Neural progenitor cell (in vitro differentiated cells): ENCODE results near the gene KLHL17.

Experiments
- EZH2 ChIP-seq: fragments of 200-600 bp; sonication (generic); IDR thresholded peaks from 2 replicates; pipeline ENCODE4 v1.6.1; 2017; ENCODE audit warnings: antibody characterized with exemption, mild to moderate bottlenecking, moderate library complexity
- TF ChIP-seq, protein P1 (sequence below): fragments of 200-600 bp; sonication (generic); IDR thresholded peaks from 2 replicates; pipeline ENCODE4 v1.5.1; 2017; ENCODE audit warnings: antibody characterized with exemption, mild to moderate bottlenecking

DNA sequence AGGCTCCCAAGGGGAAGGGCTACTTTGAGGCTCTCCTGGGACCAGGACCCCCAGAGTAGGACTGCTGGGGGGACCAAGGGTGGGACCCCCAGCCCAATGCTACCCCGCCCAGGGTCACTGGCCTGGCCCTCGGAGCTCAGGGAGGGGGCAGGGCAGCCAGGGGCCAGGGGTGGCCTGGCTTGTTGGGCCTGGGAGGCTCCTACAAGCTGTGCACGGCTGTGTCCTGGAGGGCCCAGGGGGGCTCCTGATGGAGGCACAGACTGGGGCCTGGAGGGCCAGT, 37.3 kb downstream of the KLHL17 start:
- TF ChIP-seq, protein P1, sequence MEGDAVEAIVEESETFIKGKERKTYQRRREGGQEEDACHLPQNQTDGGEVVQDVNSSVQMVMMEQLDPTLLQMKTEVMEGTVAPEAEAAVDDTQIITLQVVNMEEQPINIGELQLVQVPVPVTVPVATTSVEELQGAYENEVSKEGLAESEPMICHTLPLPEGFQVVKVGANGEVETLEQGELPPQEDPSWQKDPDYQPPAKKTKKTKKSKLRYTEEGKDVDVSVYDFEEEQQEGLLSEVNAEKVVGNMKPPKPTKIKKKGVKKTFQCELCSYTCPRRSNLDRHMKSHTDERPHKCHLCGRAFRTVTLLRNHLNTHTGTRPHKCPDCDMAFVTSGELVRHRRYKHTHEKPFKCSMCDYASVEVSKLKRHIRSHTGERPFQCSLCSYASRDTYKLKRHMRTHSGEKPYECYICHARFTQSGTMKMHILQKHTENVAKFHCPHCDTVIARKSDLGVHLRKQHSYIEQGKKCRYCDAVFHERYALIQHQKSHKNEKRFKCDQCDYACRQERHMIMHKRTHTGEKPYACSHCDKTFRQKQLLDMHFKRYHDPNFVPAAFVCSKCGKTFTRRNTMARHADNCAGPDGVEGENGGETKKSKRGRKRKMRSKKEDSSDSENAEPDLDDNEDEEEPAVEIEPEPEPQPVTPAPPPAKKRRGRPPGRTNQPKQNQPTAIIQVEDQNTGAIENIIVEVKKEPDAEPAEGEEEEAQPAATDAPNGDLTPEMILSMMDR = no peak
- TF ChIP-seq EZH2 = no peak
